AG20443 (cell line): ENCODE measurements around the gene GOLGA5.
"Not testable (repeated sequence)": the region's sequence is repeated elsewhere in the genome, so short reads cannot be mapped to it uniquely, and the experiment has no call there.

Source experiments
- DNase-seq: peaks from one replicate; pipeline ENCODE4 v3.0.0; 2012; ENCODE audit warnings: low spot score, mixed read lengths

GOLGA5 gene

DNA sequence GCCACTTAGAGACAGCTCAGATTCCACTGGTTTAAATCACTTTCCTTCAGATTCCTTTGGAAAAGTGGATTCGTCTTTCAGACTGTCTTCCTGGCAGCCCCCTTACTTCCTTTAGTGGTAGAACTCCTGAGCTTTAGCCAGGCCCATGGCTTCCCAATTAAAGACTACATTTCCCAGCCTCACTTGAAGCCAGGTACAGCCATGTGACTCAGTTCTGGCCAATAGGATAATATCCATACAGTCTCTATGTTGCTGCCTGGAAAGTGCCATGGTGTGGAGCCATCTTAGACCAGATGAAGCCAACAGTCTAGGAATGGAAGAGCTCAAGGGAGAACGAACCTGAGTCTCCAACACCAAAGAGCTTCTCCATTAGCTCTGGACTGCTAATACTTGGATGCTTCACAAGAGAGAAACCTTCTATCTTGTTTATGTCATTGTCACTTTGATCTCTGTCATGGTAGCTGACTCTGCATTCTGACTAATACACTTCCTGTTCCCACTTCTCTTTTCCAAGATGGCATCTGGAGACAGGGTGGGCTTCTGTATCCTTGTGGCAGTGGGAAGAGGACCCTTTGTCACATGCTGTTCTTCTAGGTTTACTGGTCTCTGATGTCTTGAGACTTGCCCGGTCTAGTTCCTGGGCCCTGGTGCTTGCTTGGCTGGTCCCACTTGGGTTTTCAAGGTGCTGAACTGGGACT lies 15.1 kb upstream of the GOLGA5 start:
- DNase-seq: not testable (repeated sequence)

DNA sequence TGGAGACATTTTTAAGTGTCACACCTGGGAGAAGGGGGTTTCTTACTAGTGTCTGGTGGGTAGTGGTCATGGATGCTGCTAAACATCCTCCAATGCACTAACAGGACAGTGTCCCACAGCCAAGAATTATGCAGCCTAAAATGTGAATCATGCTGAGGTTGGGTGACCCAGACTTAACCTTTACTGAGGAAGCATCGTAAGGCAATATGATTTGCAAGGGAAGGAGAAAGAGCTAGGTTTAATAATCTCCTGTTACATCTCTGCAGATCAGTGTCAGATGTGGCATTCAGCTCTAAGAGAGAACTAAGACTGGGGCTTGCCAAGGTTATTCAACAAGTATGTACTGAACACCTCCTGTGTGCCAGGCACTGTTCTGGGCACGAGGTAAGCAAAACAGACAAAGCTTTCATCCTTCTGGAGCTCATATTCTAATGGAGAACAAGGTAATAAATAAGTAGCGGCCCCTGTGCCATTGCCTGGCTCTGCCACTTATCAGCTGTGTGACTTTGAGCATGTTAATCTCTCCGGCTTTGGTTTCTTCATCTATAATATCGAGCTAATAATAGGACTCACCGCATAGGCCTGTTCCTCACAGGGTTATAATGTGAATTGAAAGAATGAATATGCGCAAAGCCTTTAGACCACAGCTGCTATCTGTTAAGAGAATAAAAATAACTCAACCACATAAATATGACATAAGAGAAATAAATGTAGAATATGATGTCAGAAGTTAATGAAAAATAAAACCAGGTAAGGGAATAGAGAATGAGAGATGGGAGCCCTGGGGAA lies 13.5 kb upstream of the GOLGA5 start:
- DNase-seq: peak; percentile 47

DNA sequence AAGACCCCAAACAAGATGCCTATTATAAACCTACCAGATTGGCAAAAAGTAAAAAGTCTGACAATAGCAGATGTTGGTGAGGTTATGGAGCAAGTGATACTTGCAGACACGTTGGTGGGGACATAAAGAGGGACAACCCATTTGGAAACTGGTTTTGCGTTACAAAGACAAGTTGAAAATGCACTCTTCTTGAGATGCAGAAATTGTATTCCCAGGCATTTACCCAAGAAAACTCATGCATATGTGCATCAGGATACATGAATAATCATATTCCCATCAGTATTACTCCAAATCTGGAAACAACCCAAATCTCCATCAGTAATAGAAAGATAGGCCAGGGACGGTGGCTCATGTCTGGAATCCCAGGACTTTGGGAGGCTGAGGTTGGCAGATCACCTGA lies 12.8 kb upstream of the GOLGA5 start:
- no peak for DNase-seq

DNA sequence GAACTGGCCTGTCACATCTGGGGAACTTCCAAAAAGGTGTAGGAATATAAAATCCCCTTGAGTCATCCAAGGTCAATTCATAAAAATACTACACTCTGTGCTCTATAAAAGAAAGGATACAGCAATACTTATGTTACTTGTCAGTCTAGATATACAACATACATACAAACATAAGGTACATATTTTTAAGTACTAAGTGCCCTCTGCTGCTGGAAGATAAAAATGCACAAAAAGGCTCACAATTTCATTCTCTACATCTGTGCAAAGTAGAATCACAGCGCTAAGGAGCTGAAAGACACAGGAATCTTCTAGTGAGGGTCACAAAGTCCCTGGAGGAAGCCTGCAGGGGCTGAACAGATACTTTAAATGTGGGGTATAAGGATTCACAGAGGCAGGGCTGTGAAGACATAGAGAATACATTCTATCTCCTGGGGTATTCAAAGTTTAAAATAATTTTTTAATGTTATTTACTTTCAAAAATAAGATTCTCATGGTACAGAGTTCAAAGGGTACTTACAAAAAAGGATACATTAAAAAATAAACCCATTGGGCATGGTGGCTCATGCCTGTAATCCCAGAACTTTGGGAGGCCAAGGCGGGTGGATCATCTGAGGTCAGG lies 10.2 kb upstream of the GOLGA5 start:
- peak; percentile 54 for DNase-seq

DNA sequence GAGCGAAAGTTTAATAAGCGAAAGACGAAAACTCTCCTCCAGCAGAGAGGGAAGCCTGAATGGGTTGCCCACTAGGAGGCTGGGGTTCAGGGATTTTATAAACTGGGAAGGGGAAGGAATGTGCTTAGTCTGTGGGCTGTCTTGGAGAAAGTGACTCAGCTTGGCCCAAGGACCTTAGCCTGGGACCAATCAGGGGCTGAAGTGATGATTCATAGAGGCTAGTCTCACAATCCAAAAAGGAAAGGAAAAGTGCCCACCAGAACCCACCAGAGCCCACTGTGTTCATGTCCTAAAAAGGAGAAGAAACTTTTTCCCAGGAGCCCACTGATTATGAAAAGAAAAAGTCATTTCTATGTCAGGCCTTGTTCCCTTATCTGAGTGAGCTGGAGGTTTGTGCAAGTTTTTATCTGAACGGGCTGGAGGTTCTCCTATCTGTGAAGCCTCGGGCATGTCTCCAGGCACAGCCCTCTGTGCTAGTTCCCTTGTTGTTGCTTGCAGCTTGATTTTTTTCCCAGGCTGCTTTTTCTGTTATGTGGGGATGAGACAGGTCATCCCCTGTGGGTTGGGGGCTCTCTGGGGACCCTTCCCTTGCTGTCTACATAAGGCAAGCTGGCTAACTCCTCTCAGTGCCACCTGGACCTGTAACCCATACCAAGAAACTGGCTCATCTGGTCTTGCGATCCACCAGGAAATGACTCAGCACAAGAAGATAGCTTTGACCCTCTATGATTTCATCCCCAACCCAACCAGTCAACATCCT lies 8.3 kb upstream of the GOLGA5 start:
- DNase-seq: peak; percentile 82

DNA sequence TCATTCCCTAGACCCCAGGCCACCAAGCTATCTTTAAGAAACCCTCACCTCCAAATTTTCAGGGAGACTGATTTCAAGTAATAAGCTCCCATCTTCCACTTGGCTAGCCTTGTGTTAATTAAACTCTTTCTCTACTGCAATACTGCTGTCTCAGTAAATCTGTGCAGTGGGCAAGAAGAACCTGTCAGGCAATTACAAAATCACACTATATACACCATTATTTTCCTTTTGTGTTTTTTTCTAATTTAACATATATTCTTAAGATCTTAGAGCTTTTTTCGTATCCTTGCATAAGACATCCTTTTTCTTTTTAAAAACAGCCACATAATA lies 7.7 kb upstream of the GOLGA5 start:
- no peak for DNase-seq

DNA sequence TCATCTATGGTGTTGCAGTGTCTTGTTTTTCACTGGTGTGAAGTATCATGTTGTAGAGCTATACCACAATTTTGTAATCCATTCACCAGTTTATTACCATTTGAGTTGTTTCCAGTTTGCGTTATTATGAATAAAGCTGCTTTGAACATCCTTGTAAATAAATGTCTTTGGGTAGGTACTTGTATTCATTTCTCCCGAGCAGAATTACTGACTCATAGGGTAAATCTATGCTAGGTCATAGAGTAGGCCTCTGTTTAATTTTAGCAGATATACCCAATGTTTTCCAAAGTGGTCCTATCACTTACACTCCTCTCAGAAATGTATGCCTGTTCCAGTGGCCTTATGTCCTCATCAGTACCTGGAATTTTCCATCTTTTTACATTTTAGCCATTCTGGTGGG lies 6.6 kb upstream of the GOLGA5 start:
- DNase-seq: no peak

DNA sequence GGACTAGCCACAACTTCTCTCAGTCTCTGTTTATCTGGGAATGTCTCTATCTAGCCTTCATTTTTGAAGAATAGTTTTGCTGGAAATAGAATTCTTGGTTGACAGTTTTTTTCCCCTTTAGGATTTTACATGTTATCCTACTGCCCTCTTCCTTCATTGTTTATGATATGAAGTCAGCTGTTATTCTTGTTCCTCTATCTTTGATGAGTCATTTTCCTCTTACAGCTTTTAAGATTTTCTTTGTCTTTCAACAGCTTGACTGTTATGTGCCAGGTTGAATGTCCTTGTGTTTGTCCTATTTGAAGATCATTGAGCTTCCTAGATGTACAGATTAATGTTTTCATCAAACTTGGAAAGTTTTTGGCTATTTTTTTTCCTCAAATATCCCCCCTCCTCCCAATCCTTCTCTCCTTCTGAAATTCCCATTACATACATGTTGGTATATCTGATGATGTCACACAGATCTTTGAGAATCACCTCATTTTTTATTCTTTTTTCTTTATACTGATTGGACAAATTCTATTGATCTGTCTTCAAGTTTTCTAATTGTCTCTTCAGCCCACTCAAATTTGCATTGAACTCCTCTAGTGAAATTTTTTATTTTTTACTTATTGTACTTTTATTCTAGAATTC lies 4.5 kb upstream of the GOLGA5 start:
- DNase-seq: no peak

DNA sequence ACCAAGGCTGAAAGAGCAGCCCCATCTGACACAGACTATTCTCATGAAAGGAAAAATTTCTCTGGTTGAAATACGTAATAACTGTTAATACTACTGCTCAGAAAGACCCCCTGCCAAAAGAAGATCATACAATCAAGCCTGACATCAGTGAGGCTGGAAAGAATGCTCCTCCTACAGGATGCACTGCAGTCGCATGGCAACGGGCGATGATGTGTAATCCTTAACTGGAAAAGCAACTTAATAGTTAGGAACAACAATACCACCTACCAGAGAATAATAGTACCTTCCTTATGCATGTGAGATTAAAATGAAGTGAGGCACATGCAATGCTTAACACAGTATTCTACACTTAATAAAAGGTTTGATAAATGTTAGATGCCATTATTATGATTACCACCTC lies 1.2 kb upstream of the GOLGA5 start:
- DNase-seq: no peak

DNA sequence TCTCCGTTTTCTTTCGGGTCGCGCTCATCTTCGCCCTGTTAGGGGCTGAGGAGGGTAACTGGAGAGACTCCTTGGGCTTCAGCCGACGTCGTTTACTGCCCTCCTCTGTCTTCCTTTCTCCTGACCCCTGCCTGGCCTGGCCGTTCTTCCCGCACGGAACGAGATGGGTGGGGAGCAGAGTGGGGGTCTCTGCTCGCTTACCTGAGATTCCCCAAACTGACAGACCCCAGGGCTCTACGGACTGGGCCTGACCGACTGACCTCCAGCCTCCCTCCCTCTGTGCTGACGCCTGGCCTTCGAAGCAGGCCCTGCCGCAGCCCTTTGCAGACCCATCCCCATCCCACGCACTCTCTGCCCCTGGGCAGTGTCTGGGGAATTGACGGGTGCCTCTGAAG lies 439 bp downstream of the GOLGA5 start:
- DNase-seq: peak; percentile 21

DNA sequence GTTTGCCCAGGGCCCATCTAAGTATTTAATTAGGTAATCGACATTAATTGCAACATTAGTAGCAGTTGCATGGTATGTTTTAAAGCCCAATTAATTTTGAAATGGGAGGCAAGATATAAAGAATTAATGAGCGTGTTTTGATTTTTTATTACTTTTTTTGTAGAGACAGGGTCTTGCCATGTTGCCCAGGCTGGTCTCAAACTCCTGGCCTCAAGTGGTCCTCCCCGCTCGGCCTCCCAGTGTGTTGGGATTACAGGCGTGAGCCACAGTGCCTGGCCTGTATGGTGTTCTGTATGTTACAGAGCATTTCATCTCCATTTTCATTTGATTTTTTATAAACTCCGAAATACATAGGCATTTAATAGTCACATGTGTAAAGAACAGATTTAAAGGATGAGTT lies 856 bp downstream of the GOLGA5 start:
- no peak for DNase-seq

DNA sequence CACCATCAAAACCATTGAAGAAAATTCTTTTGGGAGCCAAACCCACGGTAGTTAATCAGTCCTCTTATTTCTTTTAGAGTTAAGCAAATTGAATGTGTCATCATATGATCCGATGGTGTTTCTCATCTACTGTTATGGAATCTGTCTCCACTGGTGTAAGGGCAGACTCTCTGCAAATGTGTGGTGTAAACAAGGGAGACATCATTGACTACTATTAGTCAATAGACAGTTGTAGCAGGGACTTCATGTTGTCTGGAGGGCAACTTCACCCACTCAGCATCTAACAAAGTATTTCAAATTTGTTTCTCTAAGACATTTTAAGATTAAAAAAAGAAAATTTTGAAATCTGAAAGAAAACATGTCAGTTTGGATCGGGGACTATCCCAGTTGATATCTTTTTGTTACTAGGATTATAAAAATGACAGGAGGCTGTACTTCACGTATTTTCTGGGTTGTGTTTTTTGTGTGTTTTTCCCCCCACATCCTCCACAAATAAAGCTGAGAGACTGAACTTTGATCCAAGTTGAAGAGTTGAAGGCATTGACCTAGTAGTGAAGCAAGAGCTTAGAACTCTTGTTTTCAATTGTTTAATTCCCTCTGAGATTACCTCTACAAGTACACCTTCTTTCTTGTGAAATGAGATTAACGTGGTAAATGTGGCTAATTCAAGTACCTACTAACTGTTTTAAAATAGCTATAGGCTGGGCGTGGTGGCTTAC lies 4.0 kb downstream of the GOLGA5 start:
- DNase-seq: no peak

DNA sequence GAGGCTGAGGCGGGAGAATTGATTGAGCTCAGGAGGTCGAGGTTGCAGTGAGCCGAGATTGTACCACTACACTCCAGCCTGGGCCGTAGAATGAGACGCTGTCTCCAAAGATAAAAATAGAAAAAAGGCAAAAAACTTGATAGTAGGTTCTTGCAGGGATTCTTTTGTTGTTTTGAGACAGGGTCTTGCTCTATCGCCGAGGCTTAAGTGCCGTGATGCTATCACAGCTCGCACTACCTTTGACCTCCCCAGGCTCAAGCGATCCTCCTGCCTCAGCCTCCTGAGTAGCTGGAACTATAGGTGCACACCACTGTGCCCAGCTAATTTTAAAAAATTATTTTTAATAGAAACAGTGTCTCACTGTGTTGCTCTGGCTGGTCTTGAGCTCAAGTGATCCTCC lies 4.7 kb downstream of the GOLGA5 start:
- no peak for DNase-seq

DNA sequence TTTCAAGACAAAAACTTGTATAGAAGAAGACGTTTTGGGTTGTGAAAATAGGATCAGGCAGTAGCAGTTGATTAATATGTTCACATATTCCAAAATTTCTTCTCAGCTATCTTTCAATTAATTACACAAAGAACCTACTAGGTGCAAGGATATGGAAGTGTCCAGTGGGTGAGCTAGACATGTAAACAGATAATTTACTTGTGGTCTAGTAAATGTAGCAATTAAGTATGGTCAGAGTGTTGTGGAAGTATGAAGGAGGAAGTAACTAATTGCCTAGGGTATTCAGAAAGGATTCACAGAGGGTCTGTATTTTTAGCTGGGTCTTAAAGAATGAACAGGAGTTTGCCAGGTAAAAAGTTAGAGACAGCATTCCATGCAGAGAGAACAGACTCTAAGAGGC lies 5.9 kb downstream of the GOLGA5 start:
- no peak for DNase-seq

DNA sequence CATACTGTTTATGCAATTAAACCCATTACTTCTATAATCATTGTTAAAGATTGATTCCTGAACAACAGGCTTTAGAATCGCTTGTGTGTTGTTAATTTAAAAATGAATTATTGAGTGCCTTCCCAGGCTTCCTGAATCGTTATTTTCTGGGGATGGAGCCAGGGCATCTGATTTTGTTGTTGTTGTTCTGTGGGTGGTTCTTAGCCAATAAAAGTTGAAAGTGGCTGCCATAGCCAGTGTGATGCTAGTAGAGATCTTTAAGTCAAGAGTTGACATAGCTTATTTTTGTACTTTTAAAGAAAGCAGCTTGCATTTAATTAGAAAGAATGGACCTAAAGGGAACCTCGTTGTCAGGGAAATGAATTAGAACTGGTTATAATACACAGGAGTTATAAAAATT lies 6.4 kb downstream of the GOLGA5 start:
- no peak for DNase-seq

DNA sequence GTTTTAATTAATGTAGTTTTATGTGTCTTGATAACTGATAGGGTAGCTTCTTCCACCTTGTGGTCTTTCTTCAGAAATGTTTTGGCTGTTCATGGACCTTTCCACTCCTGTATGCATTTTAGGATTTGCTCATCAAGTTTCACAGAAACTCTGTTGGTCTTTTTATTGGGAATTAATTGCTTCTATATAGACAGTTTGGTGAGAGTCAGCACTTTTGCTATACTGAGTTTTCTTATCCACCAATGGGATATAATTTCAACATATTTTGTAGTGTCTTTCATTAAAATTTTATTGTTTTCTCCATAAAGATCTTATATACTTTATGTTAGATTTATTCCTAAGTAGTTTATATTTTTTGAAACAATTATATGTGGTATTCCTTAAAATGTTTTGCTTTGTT lies 7.8 kb downstream of the GOLGA5 start:
- DNase-seq: no peak

DNA sequence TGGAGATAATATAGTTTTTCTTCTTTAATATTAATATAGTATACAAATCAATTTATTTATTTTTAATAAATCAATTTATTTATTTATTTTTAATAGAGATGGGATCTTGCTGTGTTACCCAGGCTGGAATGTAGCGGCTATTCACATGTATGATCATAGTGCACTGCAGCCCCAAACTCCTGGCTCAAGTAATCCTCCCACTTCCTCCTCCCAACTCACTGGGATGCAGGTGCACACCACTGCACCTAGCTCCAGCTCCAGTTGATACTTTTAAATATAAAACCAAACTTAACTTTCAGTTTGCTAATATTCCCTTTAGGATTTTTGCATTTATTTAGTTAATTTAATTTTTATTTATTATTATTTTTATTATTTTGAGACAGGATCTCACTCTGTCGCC lies 8.6 kb downstream of the GOLGA5 start:
- no peak for DNase-seq

DNA sequence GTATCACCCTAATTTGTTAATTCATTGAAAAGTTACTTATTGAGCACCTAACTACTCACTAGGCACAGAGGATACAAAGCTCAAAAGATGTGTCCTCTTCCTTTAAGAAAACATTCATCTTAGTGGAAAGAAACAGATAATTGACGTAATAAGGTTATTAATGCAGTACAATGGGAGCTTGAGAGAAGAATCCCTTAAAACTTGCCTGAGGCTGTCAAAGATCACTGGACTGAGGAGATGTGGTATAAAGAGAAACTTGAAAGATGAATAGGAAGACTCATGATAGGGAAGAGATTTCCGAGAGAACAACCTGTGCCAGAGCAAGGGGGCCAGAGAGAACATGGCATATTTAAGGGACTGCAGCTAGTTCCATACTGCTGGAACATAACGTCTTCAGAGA lies 19.1 kb downstream of the GOLGA5 start:
- DNase-seq: no peak

DNA sequence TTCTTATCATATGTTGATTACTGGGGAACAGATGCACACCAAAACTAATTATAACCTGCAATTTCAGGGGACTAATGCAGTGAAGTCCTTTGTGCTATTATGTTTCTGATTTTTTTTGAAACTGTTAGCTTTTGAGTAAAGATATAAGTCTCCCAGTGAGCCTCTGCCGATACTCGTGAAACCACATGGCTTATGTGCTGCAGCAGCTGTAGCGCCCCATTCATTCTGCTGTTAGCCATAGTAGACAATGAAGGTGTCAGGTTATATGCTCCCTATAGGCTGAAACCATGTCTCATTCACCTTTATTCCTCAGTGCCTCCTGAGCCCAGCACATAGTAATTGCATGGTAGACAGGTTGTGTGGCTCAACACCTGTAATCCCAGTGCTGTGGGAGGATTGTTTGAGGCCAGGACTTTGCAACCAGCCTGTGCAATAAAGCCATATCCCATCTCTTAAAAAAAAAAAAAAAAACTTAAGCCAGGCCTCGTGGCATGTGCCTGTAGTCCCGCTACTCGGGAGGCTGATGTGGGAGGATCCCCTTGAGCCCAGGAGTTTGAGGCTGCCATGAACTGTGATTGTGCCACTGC lies 25.0 kb downstream of the GOLGA5 start:
- no peak for DNase-seq

DNA sequence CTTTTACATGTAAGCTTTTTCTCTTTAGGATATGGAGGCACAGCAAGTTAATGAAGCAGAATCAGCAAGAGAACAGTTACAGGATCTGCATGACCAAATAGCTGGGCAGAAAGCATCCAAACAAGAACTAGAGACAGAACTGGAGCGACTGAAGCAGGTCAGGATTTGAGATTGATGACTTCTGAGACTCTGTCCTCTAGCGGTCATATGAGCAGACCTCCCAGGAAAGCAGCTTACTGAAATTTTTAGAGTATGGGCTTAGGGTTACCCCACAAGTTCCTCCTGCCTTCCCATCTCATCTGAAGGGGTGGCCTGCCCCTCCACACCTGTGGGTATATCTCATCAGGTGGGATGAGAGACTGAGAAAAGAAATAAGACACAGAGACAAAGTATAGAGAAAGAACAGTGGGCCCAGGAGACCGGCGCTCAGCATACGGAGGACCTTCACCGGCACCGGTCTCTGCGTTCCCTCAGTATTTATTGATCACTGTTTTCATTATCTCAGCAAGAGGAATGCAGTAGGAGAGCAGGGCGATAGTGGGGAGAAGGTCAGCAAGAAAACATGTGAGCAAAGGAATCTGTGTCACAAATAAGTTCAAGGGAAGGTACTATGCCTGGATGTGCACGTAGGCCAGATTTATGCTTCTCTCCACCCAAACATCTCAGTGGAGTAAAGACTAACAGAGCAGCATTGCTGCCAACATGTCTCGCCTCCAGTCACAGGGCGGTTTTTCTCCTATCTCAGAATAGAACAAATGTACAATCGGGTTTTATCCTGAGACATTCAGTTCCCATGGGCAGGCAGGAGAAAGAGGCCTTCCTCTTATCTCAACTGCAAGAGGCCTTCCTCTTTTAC lies 25.8 kb downstream of the GOLGA5 start:
- not testable (repeated sequence) for DNase-seq
